ENCODE results near the gene ISL2.
"Not testable (repeated sequence)": the region's sequence is repeated elsewhere in the genome, so short reads cannot be mapped to it uniquely, and the experiment has no call there.

Gene ISL2

GRCh38 chr15:76336254-76337058 is at the start of gene ISL2:
TSS of gene ISL2 (plus strand) at chr15:76336773. CDS start at chr15:76336884, 111 bp downstream.
- H3K4me3 ChIP-seq (ENCODE audit: low read length): peak within 1 kb of the TSS; percentile 69
- peaks cover 54% of the 10 kb centered on the region for H3K4me1 ChIP-seq (ENCODE audit: insufficient read depth, low read length)
- no peaks in the 10 kb centered on the region for H3K9me3 ChIP-seq (ENCODE audit: low read length)
- H3K36me3 ChIP-seq (ENCODE audit: insufficient read depth, low read length): no peaks in the 10 kb centered on the region
- H3K27me3 ChIP-seq (ENCODE audit: insufficient read depth, low read length): peaks cover 65% of the 10 kb centered on the region
- peak within 1 kb of the TSS; percentile 66 for H2AFZ ChIP-seq (ENCODE audit: low read depth, low read length)

- H3K9me3 ChIP-seq (ENCODE audit: low read length): no peaks in the 10 kb centered on the region
- no peak overlapping the region for H3K4me3 ChIP-seq (ENCODE audit: low read length)
- no peaks in the 10 kb centered on the region for H3K27me3 ChIP-seq (ENCODE audit: insufficient read depth, low read length)
- peaks cover 31% of the 10 kb centered on the region for H3K36me3 ChIP-seq (ENCODE audit: insufficient read depth, low read length)
- no peaks in the 10 kb centered on the region for H3K4me1 ChIP-seq (ENCODE audit: insufficient read depth, low read length)
- no peak overlapping the region for H2AFZ ChIP-seq (ENCODE audit: low read depth, low read length)
These were observed 47.0 kb upstream of the ISL2 start for GRCh38 chr15:76289582-76289981.

- Histone ChIP-seq H2AFZ (ENCODE audit: low read depth, low read length) (no peak overlapping the region), H3K27me3 (ENCODE audit: insufficient read depth, low read length) (no peaks in the 10 kb centered on the region), H3K4me1 (ENCODE audit: insufficient read depth, low read length) (no peaks in the 10 kb centered on the region), H3K4me3 (ENCODE audit: low read length) (no peak overlapping the region), H3K36me3 (ENCODE audit: insufficient read depth, low read length) (peaks cover 3% of the 10 kb centered on the region), H3K9me3 (ENCODE audit: low read length) (no peaks in the 10 kb centered on the region)
These were observed 43.2 kb upstream of the ISL2 start for GRCh38 chr15:76293361-76293760.

DNA sequence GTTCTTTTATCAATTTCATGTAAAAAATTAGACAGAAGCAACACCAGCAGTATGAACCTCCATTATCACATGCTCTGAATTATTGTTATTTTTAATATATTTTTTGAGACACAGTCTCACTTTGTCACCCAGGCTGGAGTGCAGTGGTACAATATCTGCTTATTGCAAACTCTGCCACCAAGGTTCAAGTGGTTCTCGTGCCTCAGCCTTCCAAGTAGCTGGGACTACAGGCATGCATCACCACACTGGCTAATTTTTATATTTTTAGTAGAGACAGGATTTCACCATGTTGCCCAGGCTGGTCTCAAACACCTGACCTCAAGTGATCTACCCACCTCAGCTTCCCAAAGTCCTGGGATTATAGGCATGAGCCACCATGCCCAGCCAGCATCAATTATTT is 42.1 kb upstream of the ISL2 start:
- H3K4me1 ChIP-seq (ENCODE audit: insufficient read depth, low read length); H2AFZ ChIP-seq (ENCODE audit: low read depth, low read length); H3K9me3 ChIP-seq (ENCODE audit: low read length); H3K27me3 ChIP-seq (ENCODE audit: insufficient read depth, low read length); H3K36me3 ChIP-seq (ENCODE audit: insufficient read depth, low read length); H3K4me3 ChIP-seq (ENCODE audit: low read length): not testable (repeated sequence)

DNA sequence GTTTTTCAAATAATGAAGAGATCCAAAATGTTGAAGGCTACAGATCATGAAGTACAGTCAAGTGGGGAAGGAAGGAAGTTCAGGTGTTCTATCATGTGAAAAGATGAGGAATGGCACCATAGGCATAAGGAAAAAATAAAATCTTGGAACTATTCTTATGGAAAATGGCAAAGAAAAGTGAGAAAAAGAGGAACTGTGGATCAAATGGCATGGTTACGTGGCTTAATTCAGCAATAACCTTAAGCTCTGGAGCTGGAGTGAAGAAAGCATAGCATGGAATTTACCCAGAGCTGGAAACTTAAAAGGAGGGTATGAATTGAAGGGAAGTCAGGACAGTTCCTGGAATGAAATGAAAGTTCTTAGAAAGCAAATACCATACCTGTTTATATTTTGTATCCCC is 39.7 kb upstream of the ISL2 start:
- Histone ChIP-seq H3K36me3 (ENCODE audit: insufficient read depth, low read length) (no peaks in the 10 kb centered on the region), H3K4me3 (ENCODE audit: low read length) (no peak overlapping the region), H3K27me3 (ENCODE audit: insufficient read depth, low read length) (no peaks in the 10 kb centered on the region), H3K9me3 (ENCODE audit: low read length) (no peaks in the 10 kb centered on the region), H3K4me1 (ENCODE audit: insufficient read depth, low read length) (no peaks in the 10 kb centered on the region), H2AFZ (ENCODE audit: low read depth, low read length) (no peak overlapping the region)

- not testable (repeated sequence) for H3K36me3 ChIP-seq (ENCODE audit: insufficient read depth, low read length); H3K4me3 ChIP-seq (ENCODE audit: low read length); H3K27me3 ChIP-seq (ENCODE audit: insufficient read depth, low read length); H3K4me1 ChIP-seq (ENCODE audit: insufficient read depth, low read length); H3K9me3 ChIP-seq (ENCODE audit: low read length); H2AFZ ChIP-seq (ENCODE audit: low read depth, low read length)
These were observed 38.6 kb upstream of the ISL2 start for GRCh38 chr15:76297951-76298350.

DNA sequence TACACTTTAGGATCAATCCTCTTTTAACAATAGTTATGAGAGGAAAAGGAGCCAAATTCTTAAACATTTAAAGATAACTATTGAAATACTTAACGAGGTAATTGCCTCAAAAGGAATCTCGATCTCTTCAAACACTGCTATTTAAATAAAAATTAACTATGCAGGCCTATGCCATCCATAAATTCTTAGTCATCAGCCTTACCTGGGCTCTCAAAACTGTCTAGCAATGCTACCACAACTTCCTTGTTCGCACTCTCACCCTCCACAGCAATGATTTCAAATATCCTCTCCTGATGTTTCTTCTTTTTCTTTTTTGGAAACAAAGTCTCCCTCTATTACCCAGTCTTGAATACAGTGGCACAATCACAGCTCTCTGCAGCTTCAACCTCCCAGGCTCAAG is 37.6 kb upstream of the ISL2 start:
- Histone ChIP-seq H3K4me1 (ENCODE audit: insufficient read depth, low read length) (no peaks in the 10 kb centered on the region), H3K4me3 (ENCODE audit: low read length) (no peak overlapping the region), H2AFZ (ENCODE audit: low read depth, low read length) (no peak overlapping the region), H3K9me3 (ENCODE audit: low read length) (peaks cover 1% of the 10 kb centered on the region), H3K36me3 (ENCODE audit: insufficient read depth, low read length) (no peaks in the 10 kb centered on the region), H3K27me3 (ENCODE audit: insufficient read depth, low read length) (no peaks in the 10 kb centered on the region)

- no peaks in the 10 kb centered on the region for H3K4me1 ChIP-seq (ENCODE audit: insufficient read depth, low read length)
- H2AFZ ChIP-seq (ENCODE audit: low read depth, low read length): no peak overlapping the region
- peaks cover 3% of the 10 kb centered on the region for H3K9me3 ChIP-seq (ENCODE audit: low read length)
- H3K36me3 ChIP-seq (ENCODE audit: insufficient read depth, low read length): no peaks in the 10 kb centered on the region
- no peaks in the 10 kb centered on the region for H3K27me3 ChIP-seq (ENCODE audit: insufficient read depth, low read length)
- no peak overlapping the region for H3K4me3 ChIP-seq (ENCODE audit: low read length)
These were observed 36.8 kb upstream of the ISL2 start for GRCh38 chr15:76299786-76300185.

DNA sequence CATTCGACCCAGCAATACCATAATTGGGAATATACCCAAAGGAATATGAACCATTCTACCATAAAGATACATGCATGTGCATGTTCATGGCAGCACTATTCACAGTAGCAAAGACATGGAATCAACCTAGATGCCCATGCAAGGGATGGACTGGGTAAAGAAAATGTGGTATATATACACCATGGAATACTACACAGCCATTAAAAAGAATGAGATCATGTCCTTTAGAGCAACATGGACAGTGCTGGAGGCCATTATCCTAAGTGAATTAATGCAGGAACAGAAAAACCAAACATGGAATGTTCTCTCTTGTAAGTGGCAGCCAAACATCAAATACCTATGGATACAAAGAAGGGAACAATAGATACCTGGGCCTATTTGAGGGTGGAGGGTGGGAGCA is 32.7 kb upstream of the ISL2 start:
- Histone ChIP-seq H3K9me3 (ENCODE audit: low read length) (peaks cover 3% of the 10 kb centered on the region), H3K36me3 (ENCODE audit: insufficient read depth, low read length) (no peaks in the 10 kb centered on the region), H3K4me1 (ENCODE audit: insufficient read depth, low read length) (no peaks in the 10 kb centered on the region), H3K4me3 (ENCODE audit: low read length) (no peak overlapping the region), H2AFZ (ENCODE audit: low read depth, low read length) (no peak overlapping the region), H3K27me3 (ENCODE audit: insufficient read depth, low read length) (no peaks in the 10 kb centered on the region)

- H3K4me1 ChIP-seq (ENCODE audit: insufficient read depth, low read length): peaks cover 5% of the 10 kb centered on the region
- no peaks in the 10 kb centered on the region for H3K9me3 ChIP-seq (ENCODE audit: low read length)
- no peaks in the 10 kb centered on the region for H3K27me3 ChIP-seq (ENCODE audit: insufficient read depth, low read length)
- H3K4me3 ChIP-seq (ENCODE audit: low read length): peak overlapping the region; percentile 93
- H3K36me3 ChIP-seq (ENCODE audit: insufficient read depth, low read length): no peaks in the 10 kb centered on the region
- no peak overlapping the region for H2AFZ ChIP-seq (ENCODE audit: low read depth, low read length)
These were observed 26.8 kb upstream of the ISL2 start for GRCh38 chr15:76309601-76310330.

DNA sequence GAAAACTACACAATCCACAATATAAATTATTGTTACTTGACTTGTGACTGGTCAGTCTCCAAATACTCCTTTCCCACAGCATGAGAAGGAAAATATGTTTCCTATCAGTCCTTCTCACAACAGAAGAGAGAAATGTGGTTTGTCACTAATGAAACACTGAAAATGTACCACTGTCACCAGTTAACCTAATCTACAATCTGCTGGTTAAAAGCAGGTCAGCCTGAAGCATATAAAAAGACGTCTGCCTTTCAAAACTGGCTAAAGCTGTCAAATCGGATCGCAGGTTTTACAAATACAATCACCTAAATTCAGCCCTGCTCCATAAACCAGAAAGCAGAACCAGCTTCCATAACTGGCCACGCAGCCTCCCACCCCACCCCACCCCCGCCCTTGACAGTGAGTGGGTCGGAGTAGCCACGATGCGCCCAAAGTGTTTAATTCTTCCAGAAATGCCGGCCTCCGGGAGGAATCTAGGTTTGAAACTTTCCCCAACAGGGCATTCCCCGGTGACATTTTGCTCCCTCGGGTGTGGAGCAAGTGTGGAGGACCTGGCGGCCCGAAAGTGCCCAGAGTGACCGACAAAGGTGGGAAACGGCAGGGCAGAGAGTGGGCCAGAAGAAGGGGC is 26.0 kb upstream of the ISL2 start:
- H3K4me1 ChIP-seq (ENCODE audit: insufficient read depth, low read length): peaks cover 5% of the 10 kb centered on the region
- peak overlapping the region; percentile 93 for H3K4me3 ChIP-seq (ENCODE audit: low read length)
- H3K36me3 ChIP-seq (ENCODE audit: insufficient read depth, low read length): no peaks in the 10 kb centered on the region
- H3K27me3 ChIP-seq (ENCODE audit: insufficient read depth, low read length): no peaks in the 10 kb centered on the region
- H2AFZ ChIP-seq (ENCODE audit: low read depth, low read length): peak overlapping the region; percentile 90
- H3K9me3 ChIP-seq (ENCODE audit: low read length): peaks cover 3% of the 10 kb centered on the region

GRCh38 chr15:76311100-76311953 is 25.2 kb upstream of the ISL2 start, which contains the start of gene ETFA:
TSS of gene ETFA (minus strand) at chr15:76311469. CDS start at chr15:76311388, 81 bp downstream.
- peak within 1 kb of the TSS; percentile 93 for H3K4me3 ChIP-seq (ENCODE audit: low read length)
- no peaks in the 10 kb centered on the region for H3K27me3 ChIP-seq (ENCODE audit: insufficient read depth, low read length)
- H3K9me3 ChIP-seq (ENCODE audit: low read length): peaks cover 3% of the 10 kb centered on the region
- H3K4me1 ChIP-seq (ENCODE audit: insufficient read depth, low read length): peaks cover 5% of the 10 kb centered on the region
- H2AFZ ChIP-seq (ENCODE audit: low read depth, low read length): peak within 1 kb of the TSS; percentile 90
- H3K36me3 ChIP-seq (ENCODE audit: insufficient read depth, low read length): no peaks in the 10 kb centered on the region
